HG03442 (cell line): ENCODE data around the gene SLC50A1.
"Not testable (repeated sequence)": the region's sequence is repeated elsewhere in the genome, so short reads cannot be mapped to it uniquely, and the experiment has no call there.

Source experiments
- ATAC-seq: cut with Tn5 transposase; IDR thresholded peaks from one replicate; pipeline ENCODE4 v1.9.1; 2021; ENCODE audit warnings: mild to moderate bottlenecking, moderate library complexity; ENCODE audit not compliant: unreplicated experiment

The SLC50A1 gene

DNA sequence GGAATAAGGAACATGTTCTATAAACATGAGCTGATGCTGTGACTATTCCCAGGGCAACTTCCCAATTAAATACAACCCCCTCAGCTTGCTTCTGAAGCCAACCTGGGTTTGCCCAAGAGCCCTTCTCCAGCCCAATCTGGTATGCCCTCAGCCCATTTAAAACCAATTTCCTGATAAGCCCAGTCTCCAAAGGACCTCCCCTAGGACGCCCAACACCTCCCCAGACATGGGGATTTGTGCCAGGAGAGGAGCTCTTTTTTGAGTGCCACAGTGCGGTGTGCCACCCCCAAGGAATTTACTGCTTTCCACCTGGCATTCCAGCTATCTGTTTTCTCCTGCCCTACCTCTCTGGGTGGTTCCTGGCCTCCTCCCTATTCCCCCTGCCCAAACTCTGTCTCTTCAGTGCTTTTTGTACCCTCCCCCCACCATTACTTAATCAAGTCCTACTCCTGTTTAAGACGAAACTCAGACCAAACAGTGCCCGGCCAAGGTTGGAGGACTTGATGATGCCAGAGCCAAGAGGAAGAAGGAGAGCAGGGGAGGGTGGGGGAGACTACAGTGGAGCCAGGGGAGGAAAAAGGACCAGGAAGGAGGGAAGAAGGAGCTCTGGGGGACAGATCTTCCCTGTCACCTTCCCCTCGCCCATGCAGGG lies 19.4 kb upstream of the SLC50A1 start:
- no peak for ATAC-seq

DNA sequence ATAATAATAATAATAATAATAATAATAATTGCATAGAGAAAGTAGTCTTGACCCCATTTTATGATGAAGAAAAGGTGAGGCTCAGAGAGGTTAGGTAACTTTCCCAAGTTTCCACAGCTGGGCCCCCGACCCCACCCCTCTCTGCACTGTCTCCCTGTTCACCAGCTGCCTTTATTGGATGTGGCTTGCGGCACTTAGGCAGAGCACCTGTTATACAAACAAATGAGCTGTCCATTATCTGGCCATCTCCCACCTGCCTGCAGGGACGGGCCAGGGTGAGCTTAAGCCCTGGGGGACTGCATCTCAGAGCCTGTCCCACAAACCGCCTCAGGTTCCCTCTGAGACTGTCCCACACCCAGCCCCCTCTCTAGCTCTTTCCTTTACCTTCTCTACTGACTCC lies 18.0 kb upstream of the SLC50A1 start:
- no peak for ATAC-seq

DNA sequence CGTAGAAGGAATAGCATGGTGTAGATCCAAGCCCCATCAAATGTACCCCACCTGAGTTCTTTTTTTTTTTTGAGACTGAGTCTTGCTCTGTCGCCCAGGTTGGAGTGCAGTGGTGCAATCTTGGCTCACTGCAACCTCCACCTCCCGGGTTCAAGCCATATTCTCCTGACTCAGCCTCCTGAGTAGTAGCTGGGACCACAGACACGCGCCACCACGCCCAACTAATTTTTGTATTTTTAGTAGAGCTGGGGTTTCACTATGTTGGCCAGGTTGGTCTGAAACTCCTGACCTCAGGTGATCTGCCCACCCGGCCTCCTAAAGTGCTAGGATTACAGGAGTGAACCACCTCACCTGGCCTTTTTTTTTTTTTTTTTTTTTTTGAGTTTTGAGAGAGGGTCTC lies 17.6 kb upstream of the SLC50A1 start:
- not testable (repeated sequence) for ATAC-seq

DNA sequence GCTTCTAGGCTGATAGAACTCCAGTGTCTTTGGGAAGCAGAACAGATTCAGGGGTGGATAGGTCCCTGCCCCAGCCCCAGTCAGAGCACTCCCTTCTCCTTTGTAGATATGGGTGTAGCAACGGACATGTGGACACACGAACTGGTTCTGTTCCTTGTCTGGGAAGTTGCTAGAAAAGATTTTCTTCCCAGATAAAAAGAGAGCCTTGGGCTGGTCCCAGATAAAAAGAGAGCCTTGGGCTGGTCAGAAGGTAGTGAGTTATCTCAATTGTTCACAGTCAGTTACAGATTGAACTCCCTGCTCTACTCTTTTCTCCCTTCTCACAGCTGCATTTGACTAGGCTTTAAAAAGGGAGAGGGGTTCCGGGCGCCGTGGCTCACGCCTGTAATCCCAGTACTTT lies 15.4 kb upstream of the SLC50A1 start:
- no peak for ATAC-seq

DNA sequence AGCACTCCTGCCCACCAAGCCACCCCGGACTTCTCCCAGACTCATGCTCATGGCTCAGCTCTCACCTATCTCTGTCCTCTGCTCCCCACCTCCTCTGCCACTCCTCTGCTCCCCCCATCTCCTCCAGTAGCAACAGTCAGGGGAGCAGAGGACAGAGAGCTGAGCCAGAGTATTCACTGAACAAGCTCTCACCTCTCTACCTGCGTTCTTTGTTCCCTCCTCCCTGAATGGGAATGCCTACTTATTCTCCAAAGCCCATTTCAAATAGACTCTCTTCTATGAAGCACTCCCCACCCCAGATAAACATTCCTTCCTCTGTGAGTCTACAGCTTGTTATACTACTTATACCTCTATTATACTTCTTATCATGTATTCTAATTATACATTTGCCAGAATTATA lies 14.4 kb upstream of the SLC50A1 start:
- ATAC-seq: no peak

DNA sequence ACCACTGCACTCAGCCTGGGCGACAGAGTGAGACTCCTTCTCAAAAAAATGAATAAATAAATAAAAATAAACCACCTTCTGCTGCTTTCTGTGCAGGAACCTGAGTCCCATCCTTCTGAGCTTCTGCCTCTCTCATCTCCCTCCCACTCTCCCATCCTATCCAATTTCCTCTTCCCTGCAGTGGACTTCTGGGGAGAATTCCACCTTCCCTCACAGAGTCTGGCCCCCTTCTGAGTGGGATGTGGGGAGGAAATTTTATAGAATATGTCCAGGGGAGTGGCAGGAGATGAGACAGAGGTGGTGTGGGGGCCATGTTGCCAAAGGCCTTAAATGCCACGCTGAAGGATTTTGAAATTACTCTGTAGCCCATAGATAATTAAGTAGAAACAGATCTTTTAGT lies 13.3 kb upstream of the SLC50A1 start:
- no peak for ATAC-seq

DNA sequence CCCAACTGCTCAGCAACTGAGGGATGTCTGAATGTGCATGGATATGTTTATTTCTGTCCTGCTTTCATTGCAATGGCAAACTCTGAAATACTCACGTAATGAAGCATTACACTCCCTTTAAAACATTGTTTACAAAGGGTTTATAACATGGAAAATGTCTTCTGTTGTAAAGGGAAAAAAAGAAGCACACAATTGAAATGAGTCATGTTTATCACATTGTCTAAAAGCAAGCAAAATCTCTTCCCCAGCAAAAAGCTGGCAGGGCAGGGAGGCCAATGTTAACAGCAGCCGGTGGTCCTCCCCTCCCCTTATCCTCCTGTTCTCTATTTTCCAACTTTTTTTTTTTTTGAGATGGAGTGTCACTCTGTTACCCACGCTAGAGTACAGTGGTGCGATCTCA lies 11.9 kb upstream of the SLC50A1 start:
- ATAC-seq: no peak

DNA sequence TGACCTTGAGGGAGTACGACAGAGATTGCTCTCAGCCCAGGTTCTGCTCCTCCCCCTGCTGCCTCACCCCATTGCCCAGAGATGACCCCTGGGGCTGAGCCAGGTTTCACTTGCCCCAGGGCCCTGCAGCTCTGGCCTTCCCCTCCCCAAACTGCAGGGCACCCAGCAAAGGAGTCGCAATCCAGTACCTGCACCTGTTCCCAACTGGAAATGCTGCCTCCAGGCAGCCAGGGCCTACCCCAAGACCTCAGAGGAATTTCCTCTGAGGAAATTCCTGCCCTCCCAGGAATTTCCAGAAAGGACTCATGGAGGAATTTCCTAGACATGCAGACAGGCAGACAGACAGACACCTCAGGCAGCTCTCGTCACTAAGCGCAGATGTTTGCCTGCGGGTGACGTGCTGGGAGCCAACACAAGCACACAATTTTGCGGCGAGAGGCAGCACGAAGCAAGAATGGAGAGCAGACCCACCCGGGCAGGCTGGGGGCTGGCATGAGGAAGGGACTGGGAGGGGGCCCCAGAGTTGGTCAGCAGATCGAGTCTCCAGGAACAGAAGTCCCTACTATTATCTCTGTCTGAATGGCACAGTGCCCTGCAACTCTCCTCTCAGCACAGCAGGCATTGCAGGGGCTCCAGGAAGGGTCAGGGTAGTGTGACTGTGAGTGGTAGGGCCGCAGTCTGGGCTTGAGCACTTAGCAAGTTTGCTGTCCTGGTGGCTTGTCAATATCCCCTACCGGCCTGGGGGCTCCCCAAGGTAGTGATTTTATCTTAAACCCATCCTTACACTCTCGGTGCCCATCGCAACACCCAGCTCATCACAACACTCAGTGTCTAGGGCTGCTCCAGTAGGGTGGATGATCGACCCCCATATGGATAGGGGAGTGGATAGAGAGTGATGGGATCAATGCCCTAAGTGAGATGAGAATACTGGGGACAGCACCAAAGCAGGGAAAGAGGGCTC lies 10.9 kb upstream of the SLC50A1 start:
- ATAC-seq: no peak

DNA sequence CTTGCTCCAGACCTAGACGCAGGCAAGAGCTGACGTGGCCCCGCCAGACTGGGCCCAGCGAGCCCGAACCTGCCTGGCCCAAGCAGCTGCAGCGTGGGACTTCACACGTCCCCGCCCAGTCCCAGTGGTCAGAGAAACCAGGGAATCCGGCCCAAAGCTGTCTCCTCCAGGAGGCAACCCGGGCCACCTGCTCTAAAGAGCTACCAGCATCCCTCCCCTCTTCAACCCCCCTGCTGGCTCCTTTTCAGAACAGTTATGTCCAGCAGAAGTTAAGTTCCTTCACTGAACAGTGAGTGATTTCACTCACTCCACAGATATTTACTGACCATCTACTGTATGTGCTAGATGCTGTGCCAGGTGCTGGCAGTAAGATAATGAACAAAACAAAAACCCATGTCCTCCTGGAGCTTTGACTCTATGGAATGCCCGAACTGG lies 10.1 kb upstream of the SLC50A1 start:
- no peak for ATAC-seq

DNA sequence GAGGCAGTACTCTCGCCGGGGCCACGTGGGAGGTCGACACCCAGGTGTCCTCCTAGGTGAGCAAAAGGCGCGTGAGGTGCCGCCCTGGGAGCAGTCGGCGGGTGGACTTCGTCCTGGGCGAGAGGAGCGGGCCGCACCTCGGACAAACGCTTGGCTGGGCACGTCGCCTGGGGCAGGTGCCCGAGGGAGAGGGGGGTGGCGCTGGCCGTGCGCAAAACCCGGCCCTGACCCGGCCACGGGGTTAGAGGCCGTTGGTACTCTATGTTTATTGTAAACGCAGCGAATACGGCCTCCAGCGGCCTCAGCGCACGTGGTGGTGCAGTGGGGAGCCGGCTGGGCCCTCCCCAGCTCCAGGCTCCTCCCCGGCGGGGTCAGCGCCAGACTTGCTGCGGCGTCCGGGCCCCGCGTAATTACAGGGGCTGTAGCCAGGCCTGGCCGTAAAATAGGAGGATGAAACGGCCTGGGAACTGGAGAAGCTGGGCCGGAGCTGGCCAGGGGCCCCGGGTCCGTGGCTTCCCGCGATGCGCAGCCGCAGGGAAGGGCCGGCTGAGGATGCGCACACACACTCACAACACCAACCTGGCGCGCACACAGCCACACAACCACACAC lies 9.6 kb upstream of the SLC50A1 start:
- no peak for ATAC-seq

DNA sequence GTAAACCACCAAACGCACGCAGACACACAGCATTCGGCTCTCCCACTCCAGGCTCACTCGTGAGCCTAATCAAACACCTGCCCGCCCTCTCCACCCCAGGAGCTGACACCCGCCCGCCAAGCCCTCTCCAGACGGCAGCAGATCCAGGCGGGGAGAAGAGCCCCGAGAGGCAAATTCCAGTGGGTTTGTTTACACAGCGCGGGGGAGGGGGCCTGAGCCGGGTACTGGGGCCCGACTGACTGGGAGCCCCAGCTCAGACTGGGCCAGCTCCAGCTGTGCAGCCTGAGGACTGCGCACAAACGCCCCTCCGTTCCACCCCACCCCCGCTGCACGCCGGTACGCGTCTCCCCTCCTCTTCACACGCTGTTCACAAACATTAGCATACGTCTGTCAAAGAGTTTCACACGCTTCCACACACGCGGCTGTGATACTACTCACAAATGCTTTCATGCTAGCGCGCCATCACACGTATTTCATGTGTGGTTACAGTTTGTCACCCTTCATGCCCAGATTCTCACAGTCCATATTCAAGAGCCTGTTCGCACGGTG lies 9.0 kb upstream of the SLC50A1 start:
- no peak for ATAC-seq

DNA sequence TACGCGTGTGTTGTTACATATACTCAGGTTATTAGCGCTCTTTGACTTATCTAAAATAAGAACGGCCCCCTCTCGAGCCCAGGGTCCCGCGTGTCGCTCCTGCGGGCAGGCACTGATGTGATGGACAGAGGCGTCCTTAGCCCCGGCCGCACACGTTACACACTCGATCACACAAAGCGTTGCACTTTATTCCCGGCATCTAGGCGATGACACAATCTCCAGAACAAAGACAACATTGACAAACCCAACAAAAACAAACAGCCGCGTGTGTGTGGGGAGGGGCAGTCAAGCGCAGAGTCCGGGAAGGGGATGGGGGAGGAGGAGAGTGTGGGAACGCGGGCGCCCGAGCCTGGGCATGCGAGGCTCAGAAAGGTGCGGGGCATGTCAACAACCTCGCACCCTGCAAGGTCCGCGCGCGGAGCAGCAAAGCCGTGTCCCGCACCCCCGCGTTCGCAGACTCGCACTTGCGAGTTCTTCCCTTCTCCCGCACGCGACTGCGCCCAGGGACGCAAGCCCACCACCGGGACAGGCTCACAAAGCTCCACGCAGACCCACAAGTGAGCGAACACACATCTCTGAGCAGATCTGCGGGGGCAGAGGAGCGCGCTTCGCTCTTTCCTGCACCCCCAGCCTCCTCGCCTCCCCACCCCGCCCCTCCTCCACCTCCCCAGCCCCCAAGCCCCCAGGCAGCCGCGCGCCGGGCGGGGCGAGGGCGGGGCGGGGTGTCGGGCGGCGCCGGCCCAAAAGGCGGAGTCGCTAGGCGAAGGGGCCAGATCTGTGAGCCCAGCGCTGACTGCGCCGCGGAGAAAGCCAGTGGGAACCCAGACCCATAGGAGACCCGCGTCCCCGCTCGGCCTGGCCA lies 8.3 kb upstream of the SLC50A1 start, which contains the start of gene EFNA1:
TSS of gene EFNA1 (plus strand) at position 772 of the 862 bp plus-strand sequence. CDS start 102 bp downstream, outside the sequence.
- ATAC-seq: no peak

DNA sequence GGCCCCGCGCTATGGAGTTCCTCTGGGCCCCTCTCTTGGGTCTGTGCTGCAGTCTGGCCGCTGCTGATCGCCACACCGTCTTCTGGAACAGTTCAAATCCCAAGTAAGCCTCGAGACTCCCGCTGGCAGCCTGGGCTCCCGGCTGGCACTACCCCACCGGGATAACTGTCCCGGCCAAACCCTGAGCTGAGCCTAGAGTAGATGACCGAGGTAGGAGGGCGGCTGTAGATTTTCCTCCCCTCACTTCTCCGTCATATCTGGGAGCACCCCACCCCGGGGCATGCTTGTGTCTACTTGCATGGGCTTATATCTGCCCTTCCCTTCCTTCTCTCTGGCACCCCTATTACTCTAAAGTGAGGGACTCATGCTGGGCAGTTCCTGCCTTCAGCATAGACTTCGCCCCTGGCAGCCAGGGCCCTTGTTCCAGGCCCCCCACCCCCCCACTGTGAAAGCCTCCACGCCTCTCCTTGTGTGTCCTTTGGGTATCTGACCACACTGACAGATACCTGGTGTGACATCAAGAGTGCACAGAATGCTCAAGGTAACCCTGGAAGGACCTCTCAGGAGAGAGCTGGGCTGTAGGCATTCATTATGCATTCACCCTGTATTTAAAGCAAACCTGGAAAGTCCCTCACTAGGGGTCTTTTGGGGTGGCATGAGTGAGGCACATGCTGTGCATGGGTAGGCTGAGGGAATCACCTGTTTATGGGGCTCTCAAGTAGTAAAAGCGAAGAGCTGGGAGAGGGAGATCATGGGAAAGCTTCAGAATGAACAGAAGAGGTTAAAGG lies 7.5 kb upstream of the SLC50A1 start:
- ATAC-seq: no peak

DNA sequence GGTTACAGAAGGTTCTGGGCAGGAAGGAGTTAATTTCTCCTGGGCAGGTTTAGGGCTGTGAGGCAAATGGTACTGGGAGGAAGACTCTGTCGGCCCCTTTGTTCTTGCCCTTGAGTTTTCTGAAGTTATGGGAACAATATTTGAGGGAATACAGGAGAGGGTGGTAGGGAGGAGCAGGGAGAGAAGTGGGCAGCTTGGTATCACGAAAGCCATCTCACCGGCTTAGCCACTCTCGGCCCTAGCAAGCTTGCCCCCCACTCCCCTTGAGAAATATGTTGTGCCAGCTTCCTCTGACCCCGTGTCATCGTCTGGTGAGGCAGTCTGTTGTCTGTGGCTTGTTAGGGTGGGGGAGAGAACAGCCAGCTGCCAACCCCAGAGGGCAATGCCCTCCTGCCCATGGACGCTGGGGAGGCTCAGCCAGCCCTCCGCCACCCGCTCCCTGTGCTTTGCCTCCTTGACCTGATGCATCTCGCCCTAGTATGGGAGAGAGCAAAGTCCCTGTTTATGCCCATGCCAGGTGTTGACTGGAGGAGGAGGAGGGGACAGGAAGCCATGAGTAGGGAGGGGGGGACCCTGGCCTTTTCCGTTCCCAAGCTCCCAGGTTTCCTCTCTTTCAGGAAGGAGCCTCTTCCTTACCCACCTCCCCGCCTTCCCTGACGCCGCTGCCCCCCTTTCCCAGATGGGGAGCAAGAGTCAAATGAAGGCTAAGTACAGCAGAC lies 6.7 kb upstream of the SLC50A1 start:
- ATAC-seq: no peak

DNA sequence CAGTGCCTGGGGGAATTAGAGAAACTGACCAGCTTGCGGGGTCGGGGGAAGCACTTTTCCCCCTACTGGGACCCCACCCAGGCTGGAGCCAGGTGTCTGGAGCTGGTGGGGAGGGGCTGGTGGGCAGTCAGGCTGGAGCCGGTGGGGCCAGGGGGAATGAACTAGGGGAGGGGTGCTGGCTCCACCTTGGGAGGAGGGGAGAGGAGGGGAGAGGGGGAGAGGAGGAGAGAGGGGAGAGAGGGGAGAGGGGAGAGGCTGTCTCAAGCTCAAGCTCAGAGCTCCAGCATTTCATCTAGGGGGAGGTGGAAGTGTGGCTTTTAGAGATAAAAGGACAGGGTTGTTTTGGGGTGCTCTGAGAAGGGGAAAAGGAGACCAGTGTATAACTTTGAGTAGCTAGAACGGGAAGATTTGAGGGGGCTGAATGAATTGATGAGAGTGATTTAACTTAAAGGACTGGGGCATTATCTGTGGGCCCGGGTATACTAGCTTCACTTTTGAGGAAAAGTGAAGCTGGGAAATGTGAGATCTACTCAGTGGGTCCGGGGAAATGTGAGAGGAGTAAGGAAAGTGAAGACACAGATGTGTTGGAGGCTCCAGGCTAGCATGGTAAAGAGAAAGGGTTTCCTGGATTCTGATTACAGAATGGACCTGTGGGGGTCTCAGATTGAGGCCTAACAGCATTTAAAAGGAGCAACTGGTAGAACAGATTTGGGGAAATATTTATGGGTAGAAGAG lies 5.2 kb upstream of the SLC50A1 start:
- no peak for ATAC-seq

DNA sequence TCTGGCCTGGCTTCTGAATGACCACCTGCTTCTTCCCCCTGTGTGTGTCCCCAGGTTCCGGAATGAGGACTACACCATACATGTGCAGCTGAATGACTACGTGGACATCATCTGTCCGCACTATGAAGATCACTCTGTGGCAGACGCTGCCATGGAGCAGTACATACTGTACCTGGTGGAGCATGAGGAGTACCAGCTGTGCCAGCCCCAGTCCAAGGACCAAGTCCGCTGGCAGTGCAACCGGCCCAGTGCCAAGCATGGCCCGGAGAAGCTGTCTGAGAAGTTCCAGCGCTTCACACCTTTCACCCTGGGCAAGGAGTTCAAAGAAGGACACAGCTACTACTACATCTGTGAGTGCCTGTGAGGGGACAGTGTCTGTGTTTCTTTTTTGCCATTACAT lies 4.4 kb upstream of the SLC50A1 start:
- no peak for ATAC-seq

DNA sequence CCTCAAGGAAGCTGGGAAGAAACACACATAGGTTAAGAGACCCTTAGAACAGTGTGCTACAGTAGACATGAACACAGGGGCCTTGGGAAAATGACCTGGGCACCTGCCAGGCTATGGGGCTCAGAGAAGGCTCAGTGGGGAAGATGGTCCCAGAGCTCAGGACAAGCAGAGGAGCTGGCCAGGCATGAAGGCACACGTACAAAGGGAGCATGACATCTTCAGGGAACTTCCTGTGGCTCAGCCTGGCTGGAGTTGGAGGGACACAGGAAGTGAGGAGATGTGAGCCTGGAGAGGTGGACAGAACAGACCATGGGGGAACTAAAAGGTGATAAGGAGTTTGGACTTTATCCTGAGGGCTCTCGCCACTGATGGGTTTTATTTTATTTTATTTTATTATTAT lies 3.8 kb upstream of the SLC50A1 start:
- no peak for ATAC-seq

DNA sequence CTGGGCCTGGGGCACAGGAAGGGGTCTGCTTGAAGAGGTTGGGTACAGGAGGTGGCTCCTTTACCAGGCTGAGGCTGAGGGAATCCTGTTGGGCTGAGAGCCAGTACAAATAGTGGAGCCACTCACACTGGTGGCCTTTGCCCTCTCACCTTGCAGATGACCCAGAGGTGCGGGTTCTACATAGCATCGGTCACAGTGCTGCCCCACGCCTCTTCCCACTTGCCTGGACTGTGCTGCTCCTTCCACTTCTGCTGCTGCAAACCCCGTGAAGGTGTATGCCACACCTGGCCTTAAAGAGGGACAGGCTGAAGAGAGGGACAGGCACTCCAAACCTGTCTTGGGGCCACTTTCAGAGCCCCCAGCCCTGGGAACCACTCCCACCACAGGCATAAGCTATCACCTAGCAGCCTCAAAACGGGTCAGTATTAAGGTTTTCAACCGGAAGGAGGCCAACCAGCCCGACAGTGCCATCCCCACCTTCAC lies 1.8 kb upstream of the SLC50A1 start:
- ATAC-seq: no peak
